Anterior cingulate cortex (tissue), 58 donors: ENCODE data around the gene PTTG1IP.

Source experiments
- DNase-seq, 58 donors: peaks; one replicate each; lab custom pipeline; 2025; lab: John Stamatoyannopoulos, UW

Gene PTTG1IP

DNA sequence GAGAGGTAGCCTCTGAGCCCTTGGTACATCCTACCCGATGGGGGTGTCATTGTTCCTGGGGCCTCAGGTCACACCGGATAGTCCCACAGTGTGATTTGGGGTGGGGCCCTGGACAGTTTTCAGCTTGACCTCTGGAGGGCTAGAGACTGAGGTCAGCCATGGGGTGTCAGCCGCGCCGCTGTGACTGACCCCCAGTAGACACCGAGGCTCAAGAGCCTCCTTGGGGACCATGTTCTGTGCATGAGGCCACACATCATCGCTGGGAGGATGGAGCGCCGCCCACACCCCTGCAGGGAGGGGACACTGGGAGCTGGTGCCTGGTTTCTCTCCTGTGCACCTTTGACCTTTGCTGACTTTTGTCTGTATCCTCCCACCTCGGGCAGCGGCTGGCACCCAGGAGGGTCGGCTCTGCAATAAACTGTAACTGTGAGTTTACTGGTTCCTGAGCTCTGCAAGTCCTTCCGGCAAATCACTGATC is 24.6 kb upstream of the PTTG1IP start:
- DNase-seq, result no peak

DNA sequence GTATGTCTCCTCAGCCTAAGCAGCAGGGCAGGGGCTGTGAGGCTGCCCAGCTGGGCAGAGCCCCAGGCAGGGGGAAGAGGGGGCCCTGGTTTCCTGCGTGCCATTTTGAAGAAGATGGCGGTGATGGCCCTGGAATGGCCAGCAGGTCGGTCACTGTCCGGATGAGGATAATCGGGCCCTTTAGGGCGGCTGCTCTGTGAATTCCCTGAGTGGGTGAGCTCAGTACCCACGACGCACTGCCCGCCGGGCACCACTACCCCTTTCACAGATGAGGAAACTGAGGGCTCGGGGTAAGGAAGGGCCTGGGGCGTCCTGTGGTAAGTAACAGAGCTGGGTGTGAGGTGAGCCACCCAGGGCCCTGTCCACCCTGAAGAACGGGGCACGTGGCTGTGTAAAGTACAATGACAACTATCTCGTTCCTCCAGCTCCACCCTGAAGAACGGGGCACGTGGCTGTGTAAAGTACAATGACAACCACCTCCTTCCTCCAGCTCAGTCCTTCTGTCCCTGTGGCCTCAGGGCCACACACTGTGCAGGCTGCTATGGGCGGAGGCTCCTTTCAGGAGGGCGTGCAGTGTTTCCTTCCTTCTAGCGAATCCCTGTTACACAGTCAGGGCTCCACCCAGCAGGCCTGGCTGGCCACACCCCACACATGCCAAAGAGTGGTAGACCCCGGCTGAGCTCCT is 24.0 kb upstream of the PTTG1IP start:
- DNase-seq, result no peak

DNA sequence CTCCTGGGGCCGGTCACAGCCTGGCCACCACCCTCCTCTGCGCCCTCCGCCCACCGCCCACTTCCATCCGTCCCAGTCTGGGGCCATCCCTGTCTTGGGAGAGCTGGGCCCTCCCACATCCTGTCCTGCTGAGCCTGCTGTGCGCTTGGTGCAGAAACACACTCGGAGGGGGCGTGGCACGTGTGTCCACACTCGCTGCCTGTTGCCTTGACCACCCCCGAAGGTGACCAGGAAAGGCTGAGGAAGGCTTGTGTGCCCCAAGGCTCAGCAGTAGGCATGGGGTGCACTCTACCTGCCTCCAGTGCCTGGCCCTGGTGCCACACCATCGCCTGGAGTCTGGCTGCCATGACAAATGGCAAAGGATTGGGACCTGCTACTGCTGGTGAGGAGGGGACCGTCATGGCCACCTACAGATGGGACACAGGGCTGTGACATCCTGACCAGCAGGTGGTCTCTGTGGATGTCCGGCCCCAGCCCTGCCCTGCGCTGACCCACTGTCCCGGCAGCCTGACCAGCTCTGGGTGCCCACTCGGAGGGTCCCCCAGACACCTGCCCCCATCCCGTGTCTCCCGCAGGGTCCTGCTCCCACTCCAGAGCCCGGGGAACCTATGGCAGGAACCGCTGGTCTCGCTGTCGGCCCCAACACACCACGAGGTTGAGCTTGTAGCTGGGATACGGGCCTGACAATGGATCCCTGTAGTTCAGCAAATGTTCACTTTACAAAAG is 23.2 kb upstream of the PTTG1IP start:
- DNase-seq, result no peak

DNA sequence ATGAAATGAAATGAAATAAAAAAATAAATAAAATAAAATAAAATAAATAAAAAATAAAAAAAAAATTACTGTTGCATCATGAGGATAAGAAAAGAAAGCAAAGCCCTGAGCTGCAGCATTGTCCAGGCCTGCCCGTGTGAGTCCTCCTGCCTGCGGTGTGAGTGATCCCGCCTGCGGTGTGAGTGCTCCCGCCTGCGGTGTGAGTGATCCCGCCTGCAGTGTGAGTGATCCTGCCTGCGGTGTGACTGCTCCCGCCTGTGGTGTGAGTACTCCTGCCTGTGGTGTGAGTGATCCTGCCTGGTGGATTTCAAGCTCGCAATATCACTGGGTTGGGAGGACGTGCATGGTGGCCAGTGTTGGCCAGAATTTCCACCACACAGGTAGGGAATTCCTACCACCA is 22.4 kb upstream of the PTTG1IP start:
- no peak for DNase-seq

DNA sequence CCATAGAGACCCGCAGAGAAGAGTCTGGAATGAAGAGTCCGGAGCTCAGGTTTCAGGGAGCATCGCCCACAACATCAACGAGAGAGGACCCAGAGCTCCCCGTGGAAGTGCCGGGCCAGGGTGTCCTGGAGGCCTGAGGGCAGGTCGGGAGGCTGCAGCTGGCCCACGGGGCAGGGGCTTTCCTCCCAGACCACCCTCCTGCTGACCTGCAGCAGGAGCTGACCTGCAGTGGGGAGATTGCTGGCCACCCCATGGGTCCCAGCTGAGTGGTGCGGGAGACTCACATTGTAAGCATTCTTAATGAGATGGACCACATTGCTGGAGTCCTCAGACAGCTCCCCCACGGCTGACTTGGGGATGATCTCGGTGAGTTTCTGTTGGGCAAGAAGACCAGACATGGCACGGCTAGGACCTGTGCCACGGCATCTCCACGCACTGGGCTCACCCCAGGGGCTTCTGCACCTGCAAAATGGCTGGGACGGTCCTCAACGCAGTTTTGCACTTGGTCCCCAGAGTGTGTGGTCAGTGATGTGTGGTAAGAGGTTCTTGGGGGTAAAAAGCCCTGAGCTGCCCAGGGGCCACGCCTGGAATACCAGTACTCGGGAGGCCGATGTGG is 21.3 kb upstream of the PTTG1IP start:
- DNase-seq, result no peak

DNA sequence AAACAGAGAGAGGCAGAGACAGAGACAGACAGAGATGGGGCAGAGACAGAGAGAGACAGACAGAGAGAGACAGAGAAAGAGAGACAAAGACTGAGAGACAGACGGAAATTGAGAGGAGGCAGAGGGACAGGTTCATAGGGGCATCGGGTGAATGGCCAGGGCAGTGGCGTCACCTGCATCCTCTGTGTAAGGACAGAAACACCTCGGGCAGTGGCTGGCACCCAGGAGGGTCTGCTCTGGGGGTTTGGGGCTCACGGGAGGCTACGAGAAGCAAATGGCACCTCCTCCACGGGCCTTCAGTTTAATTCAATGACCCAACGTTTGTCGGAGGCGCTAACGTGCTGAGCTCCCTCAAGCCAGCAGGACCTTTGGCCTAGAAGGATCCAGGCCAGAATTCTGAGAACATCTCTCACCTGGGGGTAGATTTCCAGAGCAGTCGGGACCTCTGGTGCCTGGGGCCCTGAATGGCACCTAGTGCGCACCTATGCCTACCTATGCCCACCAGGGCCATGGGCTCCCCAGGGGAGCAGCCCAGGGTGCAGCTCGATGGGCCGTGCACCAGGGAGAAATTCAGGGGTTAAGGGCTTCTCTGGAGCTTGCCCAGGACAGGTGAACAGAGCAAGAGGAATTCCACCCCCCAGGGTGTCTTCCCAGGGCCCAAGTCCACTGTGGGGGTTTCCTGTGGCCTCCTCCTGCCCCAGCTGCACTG is 20.6 kb upstream of the PTTG1IP start:
- DNase-seq, result no peak

DNA sequence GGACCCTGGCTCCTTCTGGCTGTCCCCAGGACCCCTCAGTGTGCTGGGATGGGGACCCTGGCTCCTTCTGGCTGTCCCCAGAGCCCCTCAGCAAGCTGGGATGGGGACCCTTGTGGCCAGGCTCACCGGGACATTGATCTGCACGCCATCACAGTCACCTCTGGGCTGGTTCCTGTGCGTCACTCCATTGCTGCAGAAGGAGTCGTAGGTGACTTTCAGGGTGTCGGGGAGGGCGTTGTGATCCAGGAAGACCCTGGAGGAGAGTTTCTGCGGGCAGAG is 19.7 kb upstream of the PTTG1IP start:
- no peak for DNase-seq

DNA sequence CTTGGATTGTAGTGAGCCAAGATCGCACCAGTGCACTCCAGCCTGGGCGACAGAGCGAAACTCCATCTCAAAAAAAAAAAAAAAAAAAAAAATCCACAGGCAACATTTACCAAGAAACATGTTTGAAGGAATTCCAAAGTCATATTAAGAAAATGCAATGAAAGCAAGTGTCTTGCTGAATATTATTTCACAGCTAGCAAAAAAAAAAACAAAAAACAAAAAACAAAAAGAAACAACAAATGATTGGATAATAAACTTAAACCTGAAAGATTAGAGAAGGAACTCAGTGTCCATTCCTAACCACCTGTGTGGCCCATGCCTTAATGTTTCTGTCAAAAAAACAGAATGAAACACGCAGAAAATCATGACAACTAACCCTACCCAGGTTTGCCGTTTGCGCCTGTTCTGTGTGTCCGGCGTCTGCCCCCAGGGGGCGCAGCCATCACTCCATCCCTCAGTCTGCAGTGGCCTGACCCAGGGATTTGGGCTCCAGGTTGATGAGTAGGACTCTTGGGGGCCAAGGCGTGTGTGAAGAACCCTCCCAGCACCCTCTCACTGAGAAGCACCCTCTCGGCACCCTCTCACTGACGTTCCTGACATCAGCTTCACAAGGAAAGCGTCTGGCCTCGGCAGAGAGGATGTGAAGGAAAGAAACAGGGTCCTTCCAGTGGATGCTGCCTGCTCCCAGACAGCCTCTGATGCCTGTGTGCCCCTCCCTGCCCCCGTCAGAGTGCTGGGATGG is 19.2 kb upstream of the PTTG1IP start:
- peak in 12 of 58 donors; percentile 3 to 56 (median 20) for DNase-seq

DNA sequence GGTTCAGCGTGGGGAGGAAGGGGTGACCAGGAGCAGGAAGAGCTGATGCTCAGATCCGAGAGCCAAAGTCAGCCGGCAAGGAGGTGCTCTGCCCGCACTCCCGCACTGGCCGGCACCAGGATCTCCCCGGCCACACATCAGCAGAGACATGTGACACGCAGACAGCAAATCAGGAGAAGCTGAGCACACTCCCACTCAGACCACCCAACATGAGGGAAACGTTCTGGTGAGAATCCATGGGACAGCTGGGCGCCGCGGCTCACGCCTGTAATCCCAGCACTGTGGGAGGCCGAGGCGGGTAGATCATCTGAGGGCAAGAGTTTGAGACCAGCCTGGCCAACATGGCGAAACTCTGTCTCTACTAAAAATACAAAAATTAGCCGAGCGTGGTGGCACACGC is 18.6 kb upstream of the PTTG1IP start:
- no peak for DNase-seq

DNA sequence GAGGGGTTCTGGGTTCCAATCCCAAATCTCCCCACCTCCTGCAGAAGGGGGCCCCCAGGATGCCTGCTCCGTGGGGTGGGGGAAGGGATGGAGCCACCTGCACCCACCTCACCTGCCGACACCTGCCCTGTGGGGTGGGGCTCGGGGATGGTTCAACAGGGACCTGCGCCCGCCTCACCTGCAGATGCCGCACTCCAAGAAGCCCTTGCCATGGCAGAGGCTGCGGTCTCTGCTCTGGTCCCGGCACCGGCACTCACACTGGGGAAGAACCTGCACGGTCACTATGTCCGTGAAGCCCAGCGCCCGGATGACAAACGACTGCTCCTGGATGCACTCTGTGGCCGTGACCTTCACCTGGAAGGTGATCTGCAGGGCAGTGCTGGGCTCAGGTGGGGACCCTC is 18.1 kb upstream of the PTTG1IP start:
- DNase-seq, result no peak

DNA sequence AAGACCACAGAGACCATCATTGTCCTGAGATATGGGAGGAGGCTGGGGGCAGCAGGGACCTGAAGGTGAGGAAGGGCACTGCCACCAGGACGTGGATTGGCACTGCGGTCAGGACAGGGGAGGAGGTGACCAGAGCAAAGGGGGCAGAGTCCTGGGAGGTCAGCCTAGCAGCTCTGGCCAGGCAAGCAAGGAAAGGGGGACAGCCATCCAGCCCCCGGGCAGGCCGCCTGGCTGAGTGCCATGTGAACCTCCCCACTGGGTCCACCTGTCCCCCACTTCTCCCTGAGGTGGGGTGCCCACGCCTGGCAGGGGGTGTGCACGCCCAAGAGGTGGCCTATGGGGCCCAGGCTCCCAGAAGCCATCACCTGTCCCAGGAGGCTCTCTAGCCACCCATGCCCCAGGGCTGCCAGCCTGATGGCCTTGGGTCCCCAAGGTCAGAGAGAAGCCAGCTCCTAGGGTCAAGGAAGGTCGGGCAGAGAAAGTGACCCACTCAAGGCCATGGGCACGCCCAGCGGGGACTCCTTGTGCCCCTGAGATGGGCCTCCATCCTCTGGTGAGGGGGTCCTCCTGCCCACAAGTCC is 17.6 kb upstream of the PTTG1IP start:
- no peak for DNase-seq

DNA sequence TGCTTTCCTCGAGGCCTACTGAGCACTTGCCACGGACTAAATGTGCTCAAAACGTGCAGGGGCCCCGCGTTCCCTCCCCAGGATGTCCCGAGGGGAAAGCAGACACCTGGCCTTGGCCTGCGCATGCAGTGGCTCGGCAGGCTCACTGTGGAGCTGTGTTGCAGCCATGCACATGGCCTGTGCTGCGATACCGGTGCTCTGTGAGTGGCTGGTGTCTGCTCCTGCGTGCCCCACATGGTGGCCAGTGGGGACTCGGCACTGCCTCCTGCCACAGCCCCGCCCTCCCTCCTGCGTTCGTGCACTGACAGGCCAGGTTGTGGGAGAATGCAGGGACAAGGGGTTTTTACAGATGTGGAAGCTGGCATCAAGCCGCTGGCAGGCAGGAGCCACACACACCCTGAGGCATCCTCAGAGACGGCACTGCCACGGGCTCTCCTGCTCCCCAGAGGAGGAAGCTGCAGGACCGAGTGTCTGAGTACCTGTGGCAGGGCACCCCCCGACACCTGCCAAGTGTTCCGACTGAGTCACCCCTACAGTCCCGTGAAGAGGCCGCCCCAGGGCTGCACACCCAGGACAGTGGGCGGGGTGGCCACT is 16.9 kb upstream of the PTTG1IP start:
- DNase-seq, result no peak

DNA sequence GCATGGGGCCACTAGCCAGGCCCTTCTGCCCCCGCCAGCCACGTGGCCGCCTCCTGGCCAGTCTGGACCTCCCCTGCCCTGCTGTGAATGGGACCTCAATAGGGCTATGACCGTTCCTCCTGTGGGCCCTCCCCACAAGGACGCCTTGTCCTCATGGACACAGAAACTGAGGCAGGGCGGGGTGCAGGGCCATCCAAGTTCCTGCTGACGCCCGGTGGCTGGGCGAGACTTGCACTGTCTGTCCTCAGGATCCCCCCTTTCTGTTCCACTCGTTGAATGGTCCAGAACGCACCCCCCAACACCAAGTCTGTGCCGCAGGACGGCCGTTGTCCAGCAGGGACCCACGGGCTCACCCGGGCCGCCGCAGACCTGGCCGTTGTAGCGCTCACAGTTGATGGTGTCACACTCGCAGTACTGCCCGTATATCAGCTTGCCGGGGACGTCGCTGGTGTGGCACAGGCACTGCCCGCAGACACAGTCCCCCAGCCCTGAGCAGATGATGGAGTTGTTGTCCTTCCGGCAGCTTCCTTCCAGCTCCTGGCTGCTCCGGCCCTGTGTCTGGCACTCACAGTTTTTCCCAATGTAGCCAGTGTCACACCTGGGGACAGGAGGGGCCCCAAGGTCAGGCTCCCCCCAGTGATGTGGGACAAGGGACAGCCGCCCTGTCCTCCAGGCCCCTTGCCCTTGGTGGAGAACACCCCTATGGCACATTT is 16.3 kb upstream of the PTTG1IP start:
- DNase-seq, result no peak

DNA sequence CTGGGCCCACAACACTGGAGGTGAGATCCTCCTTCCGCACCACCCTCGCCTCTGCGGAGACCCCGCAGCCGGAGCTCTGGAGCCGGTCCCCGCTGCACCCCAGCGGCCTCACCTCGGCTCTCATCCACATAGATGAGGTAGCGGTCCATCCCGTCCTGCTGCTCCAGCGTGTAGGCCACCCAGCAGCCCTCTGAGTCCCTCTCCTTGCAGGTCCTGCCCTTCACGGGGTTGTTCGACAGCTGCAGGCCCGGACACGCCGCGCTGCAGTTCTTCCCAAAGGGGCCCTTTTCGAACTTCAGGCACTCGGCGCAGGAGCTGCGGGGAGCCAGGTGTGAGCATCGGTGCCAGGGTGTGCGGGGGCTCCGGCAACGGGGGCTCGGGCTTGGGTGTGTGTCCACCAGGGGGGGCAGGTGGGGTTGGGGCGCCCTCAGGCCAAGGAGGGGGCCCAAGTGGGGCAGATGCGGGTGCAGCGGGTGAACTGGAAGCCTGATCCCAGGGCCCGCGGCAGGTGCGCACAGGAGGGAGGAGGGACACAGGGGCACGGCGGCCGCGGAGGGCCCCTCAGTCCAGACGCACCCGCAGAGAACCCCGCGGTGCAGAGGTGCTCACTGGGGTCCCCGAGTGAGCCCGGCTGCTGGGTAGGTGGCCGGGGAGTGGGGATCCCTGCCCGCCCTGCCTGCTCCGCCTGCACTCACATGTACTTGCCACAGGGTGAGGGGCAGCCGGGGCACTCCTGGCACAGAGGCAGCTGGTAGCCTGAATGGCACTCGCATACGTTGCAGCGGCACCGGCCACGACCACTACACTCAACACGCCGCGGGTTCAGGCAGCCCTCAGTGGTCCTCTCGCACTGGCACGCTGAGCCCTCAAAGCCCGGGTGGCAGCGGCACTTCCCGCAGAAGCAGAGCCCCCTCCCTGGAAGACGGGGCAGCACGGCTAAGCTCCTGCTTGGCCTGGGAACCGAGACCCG is 15.4 kb upstream of the PTTG1IP start:
- no peak for DNase-seq

DNA sequence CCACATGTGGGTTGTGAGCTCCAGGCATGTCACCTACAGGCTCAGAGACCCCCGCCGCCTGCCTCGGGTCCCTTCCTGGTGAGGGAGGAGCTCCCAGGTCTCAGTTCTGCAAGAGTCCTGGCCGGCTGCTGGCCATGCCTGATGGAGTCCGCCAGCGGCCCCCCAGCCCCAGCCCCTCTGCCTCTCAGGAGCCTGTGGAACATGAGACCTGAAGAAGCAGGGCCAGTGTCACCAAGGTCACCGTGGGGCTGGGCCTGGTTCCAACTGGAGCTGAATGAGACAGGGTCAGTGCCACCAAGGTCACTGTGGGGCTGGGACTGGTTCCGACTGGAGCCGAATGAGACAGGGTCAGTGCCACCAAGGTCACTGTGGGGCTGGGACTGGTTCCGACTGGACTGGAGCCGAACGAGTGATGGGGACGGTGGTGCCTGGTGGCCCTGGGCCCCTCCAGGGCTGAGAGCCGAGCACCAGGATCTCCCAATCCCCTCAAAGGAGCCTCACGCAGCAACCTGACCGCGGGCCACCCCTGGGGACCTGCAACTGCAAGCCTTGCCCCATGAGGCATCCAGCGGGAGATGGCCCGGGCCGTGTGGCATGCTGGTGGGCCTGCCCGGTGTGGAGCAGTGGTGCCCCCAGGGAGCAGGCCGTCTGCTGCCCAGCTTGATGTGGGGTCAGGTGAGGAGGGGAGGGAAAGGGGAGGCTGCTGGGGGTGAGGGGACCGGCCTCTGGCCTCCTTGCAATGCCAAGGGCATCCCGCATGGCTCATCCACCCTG is 14.5 kb upstream of the PTTG1IP start:
- no peak for DNase-seq

DNA sequence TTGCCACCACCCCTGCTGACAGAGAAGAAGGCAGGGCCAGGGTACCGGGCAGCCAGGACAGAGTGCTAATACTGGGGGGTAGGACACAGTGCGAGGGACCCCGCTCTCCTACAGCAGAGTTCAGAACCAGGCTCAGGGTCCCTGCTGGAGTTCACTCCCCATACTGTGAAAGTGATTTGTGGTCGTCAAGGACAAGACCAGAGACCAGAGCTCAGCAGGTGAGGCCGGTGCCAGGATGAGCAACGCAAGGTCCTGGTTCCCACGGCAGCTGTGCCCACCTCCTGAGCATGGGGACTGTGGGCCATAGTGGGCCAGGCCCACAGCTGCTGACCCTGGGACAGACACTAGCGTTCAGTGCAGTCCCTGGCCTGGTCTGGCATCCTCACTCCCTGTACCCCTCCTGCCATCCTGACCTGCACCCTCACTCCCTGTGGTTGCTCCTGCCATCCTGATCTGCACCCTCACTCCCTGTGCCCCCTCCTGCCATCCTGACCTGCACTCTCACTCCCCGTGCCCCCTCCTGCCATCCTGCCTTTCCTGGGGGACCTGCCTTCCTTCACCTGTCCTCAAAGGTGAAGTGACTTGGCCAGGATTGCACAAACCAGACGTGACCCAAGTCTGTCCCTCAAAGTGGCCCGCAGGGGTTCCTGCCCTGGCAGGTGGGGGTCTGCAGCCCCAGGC is 13.8 kb upstream of the PTTG1IP start:
- no peak for DNase-seq
